OCI-LY7 (cell line): ENCODE results near the gene MBIP.

Experiments
- EZH2phosphoT487 ChIP-seq: fragments of 200-600 bp; sonication (generic); IDR thresholded peaks from 2 replicates; pipeline ENCODE4 v1.6.1; 2018; ENCODE audit warnings: low read depth, borderline replicate concordance, mild to moderate bottlenecking, mixed run types, antibody characterized with exemption, low read length, moderate library complexity, mixed read lengths
- TF ChIP-seq, protein P1 (sequence below): fragments of 200-600 bp; sonication (generic); conservative IDR thresholded peaks from 2 replicates; pipeline ENCODE4 v1.5.1; 2014; ENCODE audit warnings: mild to moderate bottlenecking, antibody characterized with exemption, low read length, moderate library complexity, mixed read lengths

DNA sequence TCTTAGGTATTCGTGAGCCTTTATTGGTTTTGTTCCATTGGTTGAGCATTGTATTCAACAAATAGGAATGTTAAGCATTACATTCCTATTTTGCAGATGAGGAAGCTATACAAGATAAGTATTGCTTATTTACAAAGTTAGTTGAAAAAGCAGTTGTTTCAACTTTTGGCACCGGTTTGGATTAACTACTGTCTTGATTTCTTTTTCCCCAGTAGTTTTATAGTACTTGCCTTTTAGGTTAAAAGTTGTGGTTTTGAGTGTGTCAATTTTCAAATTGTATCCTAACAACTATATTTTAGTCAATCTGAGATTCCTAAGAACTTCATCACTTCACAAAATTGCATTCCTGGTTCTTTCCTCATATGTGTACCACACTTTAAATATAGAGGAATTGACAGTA is 23.8 kb upstream of the MBIP start:
- TF ChIP-seq, protein P1, sequence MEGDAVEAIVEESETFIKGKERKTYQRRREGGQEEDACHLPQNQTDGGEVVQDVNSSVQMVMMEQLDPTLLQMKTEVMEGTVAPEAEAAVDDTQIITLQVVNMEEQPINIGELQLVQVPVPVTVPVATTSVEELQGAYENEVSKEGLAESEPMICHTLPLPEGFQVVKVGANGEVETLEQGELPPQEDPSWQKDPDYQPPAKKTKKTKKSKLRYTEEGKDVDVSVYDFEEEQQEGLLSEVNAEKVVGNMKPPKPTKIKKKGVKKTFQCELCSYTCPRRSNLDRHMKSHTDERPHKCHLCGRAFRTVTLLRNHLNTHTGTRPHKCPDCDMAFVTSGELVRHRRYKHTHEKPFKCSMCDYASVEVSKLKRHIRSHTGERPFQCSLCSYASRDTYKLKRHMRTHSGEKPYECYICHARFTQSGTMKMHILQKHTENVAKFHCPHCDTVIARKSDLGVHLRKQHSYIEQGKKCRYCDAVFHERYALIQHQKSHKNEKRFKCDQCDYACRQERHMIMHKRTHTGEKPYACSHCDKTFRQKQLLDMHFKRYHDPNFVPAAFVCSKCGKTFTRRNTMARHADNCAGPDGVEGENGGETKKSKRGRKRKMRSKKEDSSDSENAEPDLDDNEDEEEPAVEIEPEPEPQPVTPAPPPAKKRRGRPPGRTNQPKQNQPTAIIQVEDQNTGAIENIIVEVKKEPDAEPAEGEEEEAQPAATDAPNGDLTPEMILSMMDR: no peak
- no peak for TF ChIP-seq EZH2phosphoT487
